Activated CD4-positive, CD25-positive, alpha-beta regulatory T cell treated with anti-CD3 and anti-CD28 coated beads, Interleukin-2, amount 50 U/mL, for 16 hours (primary cell): ENCODE data around the gene E2F8.

Experiments
- DNase-seq: peaks from one replicate; pipeline ENCODE4 v3.0.0-alpha.2; 2020; ENCODE audit warnings: low read depth, low spot score

The E2F8 gene

DNA sequence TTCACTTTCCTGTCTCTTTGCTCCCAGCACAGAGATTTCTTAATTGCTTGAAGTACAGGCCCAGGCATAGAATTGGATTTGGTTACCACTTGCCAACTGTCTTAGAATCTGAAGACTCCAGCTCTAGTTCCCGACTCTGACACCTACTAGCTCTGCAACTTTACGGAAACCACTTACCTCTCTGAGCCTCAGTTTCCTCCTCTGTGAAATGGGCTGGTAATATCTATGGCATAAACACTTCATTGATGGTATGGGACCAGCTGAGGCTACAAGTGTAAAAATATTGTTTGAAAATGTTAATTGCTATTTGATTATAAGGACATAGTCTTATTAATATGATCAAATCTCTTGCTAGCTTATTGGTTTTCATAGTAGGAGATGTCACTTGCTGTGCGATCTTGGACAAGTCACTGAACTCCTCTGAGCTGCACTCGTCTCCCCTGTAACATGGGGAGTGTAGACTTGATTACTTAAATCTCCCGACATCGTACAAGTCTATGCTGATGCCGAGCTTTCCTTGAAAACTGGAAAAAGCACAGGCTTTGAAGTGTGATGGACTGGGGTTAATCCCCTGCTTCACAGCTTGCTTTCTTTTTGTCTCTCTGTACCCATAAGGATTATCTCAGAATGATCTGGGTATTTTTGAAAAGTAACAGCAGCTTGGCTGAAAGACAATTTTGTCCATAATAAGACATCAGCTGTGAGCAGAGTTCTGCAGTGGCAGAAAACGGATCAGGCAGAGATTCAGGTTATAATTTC, 11.8 kb upstream of the E2F8 start:
- DNase-seq: no peak

DNA sequence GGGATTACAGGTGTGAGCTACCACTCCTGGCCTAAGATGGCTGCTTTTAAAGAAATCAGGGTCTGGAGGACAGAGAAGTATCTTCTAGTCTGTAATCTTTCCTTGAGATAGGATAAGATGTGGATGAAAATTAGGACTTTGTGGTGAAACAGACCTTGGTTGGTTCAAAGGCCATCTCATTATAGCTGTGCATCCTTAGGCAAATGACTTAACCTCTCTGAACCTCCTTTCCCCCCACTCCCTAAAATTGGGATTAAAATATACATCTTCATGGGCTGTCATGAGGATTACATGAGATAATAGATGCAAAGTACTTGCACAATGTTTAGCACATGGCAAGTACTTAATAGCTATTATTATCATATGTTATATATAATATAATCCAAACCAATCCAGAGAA, 10.8 kb upstream of the E2F8 start:
- no peak for DNase-seq

DNA sequence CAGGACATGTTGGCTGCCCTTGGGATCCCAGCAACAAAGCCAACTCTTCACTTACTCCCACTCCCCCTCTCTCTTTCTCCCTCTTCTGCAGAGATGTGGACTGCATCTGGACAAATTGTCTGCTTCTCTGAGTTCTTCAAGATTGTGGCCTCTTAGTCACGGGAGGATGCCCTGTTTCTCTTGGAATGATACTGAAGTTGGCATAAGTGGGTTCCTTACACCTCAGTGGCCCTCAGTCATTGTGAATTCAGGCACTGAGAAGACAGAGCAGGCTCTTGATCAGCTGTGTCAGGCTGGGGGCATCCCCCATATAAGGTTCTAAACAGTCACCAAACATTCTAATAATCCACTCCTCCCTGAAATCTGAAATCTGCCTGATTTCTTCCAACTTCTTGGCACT, 6.1 kb upstream of the E2F8 start:
- DNase-seq: no peak

DNA sequence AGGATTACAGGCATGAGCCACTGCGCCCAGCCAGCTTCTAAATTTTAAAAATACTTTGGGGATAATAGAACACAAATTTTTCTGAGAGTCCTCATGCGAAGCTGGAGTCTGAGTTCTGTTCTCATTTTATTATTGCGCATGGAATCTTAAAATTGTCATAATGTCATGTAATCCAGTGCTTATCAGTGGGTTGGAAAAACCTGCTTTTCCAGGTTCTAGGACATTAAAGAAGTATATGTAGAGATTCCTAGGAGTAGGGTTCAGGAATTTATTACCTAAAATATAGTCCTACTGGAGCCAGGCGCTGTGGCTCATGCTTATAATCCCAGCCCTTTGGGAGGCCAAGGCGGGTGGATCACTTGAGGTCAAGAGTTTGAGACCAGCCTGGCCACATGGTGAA, 4.6 kb upstream of the E2F8 start:
- DNase-seq: no peak

DNA sequence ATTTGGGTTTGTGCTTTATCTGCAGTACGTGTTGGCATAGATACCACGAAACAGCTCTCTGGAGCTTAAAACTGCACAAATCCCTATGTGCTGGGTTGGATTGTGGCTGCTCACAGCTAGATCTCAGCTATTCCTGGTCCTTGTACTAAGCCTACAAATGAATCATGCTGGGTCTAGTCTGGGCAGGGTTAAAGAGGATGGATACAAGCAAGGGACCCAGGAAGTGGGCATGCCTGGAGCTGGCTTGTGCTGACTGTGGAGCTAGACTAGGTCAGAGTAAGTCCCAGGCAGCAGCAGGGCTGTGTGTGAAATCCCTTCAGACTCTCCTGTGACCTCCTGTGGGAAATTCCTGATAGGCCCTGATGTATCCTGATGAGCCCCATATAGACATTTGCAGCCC, 3.9 kb upstream of the E2F8 start:
- DNase-seq: no peak

DNA sequence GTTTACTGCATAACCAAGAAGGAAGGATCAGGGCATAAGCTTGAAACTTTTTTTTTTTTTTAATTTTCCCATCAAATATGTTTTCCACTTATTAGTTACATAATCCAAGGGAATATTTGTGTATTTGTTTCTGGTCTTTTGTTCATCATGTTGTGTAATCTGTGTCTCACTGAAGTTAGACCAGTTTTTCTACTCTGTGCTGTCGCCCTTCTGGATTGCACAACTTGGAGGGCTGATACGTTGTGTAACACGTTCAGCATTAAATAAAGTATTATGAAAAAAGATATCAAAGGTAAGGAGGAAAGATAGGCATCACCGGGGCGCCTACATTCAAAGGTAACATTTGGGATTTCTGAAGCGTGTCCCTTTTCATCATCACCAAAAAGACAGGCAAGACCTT, 3.3 kb upstream of the E2F8 start:
- DNase-seq: no peak

DNA sequence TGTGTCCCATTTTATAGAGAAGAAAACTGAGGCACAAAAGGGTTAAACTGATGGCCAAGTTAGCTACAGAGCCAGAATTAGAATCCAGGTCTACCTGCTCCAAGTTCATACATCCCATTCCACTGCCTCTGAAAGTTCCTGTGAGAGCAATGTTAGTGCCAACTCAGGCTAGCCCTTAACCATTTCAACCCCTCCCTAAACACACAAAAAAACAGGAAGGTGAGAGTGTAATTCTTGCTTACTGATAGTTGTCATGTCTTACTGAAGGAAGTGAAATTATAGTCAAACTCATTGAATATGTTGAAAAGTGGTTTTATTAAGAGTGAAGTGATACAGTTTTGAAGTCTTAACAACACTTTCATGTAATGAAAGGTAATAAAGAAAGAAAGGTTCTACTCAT, 2.9 kb upstream of the E2F8 start:
- no peak for DNase-seq

DNA sequence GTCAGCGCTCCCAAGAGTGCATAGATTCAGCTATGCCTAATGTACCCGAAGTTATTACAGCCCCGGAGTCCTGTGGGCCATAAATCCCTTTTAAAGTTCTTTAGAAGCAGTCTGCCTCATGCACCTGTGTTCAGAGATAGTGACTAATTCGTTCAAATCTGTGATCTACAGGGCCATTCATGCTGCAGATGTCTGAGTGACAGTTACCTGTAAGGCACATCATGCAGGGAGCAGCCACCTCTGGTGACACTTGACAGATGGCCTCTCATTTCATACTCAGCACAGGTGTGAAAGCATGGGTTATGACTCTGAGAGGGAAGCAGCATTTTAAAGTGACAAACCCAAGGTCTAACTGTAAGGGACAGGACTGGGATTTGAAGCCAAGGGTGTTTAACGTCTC, 2.4 kb upstream of the E2F8 start:
- DNase-seq: no peak

DNA sequence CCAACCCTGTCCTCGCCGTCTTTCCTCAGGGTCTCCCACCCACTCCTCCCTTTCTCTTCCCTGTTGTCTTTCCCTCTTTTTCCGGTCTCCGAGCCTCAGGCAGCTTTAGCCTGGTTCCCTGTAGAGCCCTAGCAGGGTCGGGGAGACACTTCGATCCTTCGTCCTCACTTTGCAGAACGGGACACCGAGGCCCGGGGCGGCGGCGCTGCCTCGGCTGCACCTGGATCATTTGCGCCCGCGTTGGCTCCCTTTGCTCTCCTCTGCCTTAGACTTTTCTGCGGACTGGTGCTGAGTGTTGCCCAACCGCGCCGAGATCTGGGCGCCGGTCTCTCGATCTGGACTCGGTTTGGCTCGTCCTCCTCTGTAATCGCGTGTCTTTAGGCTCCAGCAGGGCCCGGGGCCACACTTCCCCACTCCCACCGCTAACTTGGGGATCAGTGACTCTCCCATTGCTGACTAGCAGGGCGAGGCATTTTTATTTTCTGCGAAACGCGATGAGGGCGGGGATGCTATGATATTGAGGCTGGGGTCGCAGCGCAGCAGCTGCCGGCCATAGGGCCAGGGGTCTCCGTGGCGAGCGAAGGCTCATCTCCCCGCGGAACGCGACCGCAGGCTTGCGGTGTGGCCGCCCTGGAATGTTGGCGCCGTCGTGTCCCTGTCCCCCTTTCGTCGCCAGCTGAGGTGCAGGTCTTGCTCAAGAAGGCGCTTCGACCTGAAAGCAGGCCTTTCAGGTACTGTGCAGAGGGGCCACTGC, 1.6 kb upstream of the E2F8 start:
- no peak for DNase-seq

DNA sequence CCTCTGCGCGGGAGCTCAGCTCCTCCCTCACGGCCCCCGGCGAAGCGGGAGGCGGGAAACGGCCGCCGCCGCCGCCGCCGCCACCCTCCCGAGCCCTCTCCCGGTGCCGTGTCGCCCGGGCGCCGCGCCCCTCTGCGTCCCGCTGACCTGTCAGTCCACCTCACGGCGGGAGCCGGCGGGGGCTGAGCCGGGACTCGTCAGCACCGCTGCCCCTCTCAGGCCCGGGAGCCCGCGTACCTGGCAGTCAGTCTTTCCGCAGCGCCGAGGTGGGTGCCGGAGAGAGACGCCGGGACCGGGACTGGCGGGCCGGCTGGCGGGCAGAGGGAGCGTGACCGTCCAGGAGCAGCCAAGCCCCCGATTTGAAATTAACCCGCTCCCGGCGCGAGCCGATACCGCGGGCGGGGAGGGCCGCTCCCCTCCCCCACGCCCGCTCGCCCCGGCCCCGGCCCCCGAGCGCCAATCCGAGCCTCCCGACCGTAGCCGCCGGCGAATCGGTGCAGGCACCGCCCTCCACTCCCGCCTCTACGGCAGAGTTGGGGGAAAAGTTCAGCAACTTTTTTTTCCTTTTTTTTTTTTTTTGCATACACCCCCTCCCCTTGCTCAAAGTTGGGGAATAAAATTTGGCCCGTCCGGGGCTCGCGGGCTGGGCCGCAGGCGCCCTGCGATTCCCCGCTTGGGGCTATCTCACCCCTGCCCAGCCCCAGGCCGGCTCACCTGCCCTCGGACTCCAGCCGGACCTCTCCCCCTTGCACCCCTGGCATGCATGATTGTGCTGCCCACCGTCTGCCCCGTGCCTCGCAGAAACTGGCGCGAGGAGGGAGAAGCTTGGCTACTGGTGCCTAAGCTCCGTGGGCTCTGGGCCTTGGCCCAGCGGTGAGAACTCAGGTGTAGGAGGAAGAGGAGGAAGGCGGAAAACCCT, 774 bp upstream of the E2F8 start:
- no peak for DNase-seq

DNA sequence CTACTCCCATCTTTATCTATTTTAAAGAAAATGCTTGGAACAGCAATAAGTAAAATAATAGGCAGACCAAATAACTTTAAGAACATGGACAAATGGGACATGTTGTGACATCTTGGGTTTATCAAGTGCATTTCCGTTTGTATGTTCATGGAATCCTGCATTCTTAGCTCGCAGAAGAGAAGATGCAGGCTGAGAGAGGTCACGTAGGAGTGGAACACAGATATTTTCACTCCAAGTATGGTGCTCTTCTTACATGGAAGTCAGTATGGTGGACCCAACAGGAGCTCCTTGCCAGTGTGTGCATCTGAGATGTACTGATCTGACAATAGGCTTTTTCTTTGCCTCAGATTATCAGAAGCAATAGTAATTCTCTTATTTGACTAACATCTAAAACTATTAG, 1.7 kb downstream of the E2F8 start:
- no peak for DNase-seq

DNA sequence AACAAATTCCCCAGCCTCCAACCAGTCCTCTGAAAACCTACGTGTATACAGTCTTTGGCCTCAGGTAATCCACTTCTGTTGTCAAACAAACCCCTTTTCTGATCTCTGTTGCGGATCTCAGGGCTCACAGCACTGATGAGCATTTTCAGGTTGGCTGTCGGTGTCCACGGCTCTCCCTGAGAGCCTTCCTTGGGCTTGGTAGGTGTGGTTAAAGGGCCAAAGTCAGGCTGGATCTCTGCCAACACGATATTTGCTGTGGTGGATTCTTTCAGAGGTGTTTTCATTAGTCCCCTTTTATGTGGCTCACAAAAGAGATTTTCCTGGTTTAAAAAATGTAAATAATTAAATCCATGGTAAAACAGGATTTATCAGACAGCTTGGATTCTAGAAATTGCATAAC, 2.9 kb downstream of the E2F8 start:
- DNase-seq: no peak

DNA sequence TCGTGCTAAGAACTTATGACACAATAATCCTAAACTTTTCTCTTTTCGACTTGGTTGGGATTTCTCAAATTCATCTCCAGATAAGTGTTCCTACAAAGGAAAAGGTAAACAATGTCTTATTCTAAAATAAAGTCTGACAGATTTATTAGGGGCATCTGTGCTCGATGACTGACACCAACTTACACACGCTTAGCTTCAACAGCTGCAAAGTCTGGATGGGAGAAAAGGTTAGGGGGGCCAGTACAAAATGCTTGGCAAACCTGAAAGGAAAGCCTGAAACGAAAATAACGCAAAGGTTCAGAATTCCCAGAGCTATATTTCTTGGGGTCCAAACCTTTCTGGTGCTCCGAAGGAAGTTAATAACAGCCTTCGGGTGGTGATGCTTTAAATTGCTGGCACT, 3.4 kb downstream of the E2F8 start:
- DNase-seq: no peak

DNA sequence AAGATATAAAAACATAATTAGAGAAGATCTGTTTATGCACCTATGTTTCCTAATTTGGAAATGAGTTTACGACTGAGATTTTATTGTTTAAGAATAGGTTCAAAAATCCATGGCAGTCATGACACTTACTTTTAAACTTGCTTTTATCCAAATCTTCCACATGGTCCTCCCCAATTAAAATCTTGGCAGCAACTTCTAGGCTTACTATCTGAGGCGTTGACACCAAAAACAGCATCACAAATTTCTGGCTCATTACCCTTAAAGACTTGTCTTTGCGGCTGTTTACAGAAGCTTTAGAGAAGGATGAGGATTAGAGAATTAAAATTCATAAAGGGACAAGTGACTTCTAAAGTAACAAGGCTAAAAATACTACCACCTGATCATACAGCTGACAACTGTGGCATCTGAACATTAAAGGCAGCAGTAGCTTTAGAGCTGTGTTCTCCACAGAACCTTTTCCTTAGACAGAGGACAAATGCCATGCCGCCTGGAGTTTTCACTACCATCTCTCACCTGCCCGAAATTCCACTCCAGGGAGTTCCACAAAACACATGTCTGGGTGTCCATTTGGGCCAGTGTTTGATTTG, 6.4 kb downstream of the E2F8 start:
- DNase-seq: no peak

DNA sequence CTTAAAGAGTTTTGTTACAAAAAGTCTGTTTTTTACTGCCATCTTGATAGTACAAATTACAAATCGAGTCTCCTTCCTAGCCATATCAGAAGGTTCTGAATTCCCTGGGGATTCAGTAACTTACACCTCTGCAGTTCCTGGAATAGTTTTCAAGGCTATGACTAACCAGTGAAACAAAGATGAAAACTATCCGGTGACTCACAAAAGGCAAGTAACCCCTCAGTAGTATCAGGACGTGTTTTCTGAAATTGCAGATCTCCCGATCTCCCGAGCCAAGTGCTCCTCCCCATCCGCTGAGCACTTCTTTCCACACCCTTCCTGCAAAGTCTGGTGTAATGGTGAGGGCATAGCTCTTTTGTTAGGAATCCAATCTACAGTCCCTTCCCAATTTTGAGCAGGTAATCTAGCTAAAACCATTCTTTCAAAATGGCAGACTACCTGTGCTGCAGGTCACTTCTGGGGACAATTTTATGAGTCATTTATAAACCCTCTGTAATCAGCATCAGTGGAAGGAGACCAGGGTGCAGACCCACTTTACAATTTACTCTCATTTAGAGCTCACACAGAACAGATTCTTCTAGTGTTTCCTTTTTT, 7.7 kb downstream of the E2F8 start:
- DNase-seq: no peak

DNA sequence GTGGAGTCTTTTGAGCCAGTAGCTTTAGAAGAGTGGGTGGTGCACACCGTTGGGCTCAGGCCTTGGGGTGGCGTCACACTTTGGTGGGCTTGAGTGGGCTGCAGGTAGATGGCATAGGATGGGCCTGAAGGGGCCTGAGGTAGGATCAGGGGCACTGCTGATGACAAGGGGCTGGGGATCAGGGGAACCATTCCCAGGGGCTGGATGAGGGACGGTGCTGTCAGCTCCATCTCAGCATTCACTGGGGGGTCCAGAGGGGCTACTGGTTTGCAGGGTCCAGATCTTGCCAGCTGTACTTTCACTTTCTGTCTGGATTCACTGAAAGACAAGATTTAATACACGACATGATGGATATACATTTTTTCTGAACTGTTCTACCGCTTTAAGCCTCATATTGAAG, 11.1 kb downstream of the E2F8 start:
- no peak for DNase-seq

DNA sequence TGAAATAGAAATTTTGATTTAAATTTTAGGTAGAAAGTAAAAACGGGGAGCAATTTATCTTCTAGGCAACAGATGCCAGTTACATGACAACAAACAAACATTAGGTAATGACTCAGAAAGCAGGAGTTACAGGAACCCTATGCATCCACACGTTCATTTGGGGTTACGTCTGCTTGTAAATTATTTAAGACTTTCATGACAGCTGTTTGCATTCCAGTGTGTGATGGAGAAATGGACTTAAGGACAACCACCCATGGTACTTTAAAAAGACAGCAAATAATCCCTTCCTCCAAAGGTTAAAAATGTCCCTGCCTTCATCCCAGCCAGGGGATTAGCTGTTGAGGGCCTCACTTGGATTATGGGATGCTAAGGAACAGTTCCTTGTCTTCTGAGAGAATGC, 11.8 kb downstream of the E2F8 start:
- DNase-seq: no peak

DNA sequence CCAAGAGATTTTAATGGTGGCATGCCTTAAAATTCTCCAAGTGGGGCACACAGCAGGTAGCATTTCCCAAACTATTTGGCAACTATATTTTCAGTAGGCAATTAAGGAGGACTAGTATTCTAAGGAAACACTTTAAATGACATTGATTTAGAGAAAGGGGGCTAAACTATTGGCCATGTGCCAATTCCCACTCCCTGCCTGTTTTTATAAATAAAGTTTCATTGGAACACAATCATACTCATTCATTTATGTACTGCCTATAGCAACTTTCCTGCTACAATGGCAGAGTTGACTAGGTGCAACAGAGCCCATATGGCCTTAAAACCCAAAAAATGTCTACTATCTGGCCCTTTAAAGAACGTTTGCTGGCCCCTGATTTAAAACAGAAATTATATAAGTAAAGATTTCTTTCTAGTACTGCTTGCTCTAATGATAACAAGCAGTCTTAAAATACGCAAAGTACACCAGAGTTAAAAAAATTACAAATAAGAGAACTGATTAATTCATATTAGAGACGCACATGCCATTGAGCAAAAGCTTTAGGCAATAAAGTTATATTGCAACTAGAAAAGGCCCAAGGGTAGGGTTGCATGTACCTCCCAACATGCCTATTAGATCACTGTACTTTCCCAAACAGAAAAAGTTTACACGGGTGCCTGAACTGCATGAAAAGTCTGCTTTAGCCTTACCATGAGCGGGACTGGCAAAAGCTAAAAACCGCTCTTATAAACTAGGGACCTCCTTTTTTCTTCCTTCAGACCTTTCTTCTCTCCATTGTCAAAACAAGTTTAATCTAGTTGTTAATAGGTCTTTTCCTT, 14.2 kb downstream of the E2F8 start:
- no peak for DNase-seq

DNA sequence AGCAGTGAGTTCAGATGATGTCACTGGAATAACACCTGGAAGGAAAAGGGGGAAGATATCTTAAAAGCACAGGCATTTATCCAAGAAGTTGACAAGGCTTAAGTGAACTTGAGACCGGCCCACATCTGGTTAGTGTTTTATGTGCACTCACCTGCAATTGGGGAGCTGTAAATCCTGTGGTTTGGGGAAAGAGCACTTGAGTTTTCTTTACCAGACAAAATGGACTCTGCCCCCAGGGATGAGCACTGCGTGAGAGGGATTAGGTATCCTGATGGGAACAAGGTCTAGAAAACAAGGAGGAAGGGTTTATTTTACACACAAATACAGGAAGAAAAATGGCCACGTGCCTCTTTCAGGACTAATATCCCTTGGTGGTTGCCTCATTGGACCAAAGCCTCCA, 15.2 kb downstream of the E2F8 start:
- DNase-seq: no peak

DNA sequence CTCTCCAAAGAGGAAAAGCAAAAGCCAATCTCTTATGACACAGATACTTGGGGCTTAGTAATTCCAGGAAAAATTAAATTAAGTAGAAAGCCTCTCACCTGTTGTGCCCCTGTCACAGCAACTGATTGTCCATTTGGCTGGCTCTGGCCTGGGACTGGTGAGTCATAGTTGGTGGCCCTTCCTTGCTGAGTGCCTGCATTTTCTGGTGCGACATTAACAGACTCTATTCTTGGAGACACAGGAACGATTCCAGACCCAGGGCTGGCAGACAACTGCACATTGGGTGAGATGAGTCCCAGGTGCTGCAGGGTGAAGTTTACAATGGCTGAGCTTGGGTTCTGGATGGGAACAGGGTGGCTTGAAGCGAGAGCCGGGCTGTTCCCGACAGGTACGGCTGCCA, 15.6 kb downstream of the E2F8 start:
- no peak for DNase-seq
